Right lobe of liver (tissue), 6 donors: ENCODE data around the gene INPP5B. TPM values are rescaled to one million over a fixed set of nuclear protein-coding genes. Genes with fewer than 3 reads are reported as not detected.
A peak's percentile ranks its signal among the peaks of the same experiment; 100 is the strongest.

Experiments
- ATAC-seq, 4 donors: fragments of 200-7000 bp; cut with Tn5 transposase; one replicate each; pipeline ENCODE4 v1.9.1; 2020; ENCODE audit warnings: mild to moderate bottlenecking in 4 of 4, moderate library complexity in 4 of 4
- DNase-seq, 3 donors: peaks; one replicate each; pipeline ENCODE4 v3.0.0-alpha.2; 2020
- H3K27ac ChIP-seq, 3 donors: fragments of 200-600 bp; one replicate each; pipeline ENCODE4 v1.8.0; 2022
- H3K27me3 ChIP-seq, 2 donors: fragments of 200-600 bp; one replicate each; pipeline ENCODE4 v1.8.0; 2022
- H3K36me3 ChIP-seq, 4 donors: fragments of 200-600 bp; sonication (generic) in 1 of 4; one replicate each; pipeline versions ENCODE4 v1.5.1 to v1.8.0; 2017 to 2022; ENCODE audit warnings: control low read depth in 1 of 4
- H3K4me1 ChIP-seq, 4 donors: fragments of 200-600 bp; sonication (generic) in 1 of 4; one replicate each; pipeline versions ENCODE4 v1.5.1 to v1.8.0; 2017 to 2022; ENCODE audit warnings: control low read depth in 1 of 4
- H3K4me3 ChIP-seq, 3 donors: fragments of 200-600 bp; one replicate each; pipeline ENCODE4 v1.8.0; 2022
- H3K9me3 ChIP-seq, 4 donors: fragments of 200-600 bp; sonication (generic) in 1 of 4; one replicate each; pipeline versions ENCODE4 v1.5.1 to v1.8.0; 2017 to 2022; ENCODE audit warnings: control low read depth in 1 of 4
- CTCF ChIP-seq, 4 donors: fragments of 200-600 bp in 3 of 4; fragments of 450-650 bp in 1 of 4; IDR thresholded peaks; one replicate each; pipeline versions ENCODE4 v1.5.1 to v1.8.0; 2016 to 2022; ENCODE audit warnings: antibody characterized with exemption in 4 of 4, mild to moderate bottlenecking in 2 of 4
- POLR2A ChIP-seq: fragments of 450-650 bp; IDR thresholded peaks from one replicate; pipeline ENCODE4 v1.6.1; 2017; ENCODE audit warnings: antibody characterized with exemption, mild to moderate bottlenecking
- WGBS: methylation state at CpG from one replicate; pipeline ENCODE4 v1.1.6; 2018; ENCODE audit warnings: low coverage, low lambda C conversion rate; ENCODE audit not compliant: insufficient coverage; ENCODE audit errors: missing lambda C conversion rate; 5-methylcytosine and 5-hydroxymethylcytosine counted together
- intact Hi-C, 2 donors: fragments of 100-400 bp; cut with DNase I; formaldehyde crosslinking; loops; one replicate each; pipeline versions ENCODE4 v1.11.2 to v1.14.1; 2022
- total RNA-seq, 6 experiments: library from RNA; depleted of rRNA in 2 of 6; stranded (reverse); fragments of >200 nt in 2 of 6; fragmentation: NEBNext Ultra II Directional in 3 of 6; extraction: Animal tissue kit (Norgen Biotek cat#: 25700) in 3 of 6; gene quantifications; one replicate each; pipeline versions ENCODE4 v1.1.0 to v1.2.4, GENCODE V29; 2016 to 2023
- donor health status: DM: no; HTN: yes; CAD: no.
- donor health status: DM: no; HTN: no; CAD: no.
- donor health status: DM: no; HTN: no; CAD: no.
- donor health status: DM: no; HTN: yes; CAD: no.
- donor health status: DM: no; HTN: yes; CAD: no.

The INPP5B gene
- total RNA-seq, 6 experiments from 2014 or later = 10.5 to 23.1 (median 14.6) TPM

- Histone ChIP-seq H3K9me3 (no peaks in the 10 kb centered on the region), H3K36me3 (peaks cover 0 to 12% (median 0%) of the 10 kb centered on the region in 4 donors), H3K27me3 (no peaks in the 10 kb centered on the region), H3K27ac (peak overlapping the region in 1 of 3 donors; percentile 12), H3K4me1 (peaks cover 0 to 15% (median 4%) of the 10 kb centered on the region in 4 donors), H3K4me3 (no peak overlapping the region)
- ATAC-seq = no peak
- no peak for TF ChIP-seq POLR2A
- no peak for TF ChIP-seq CTCF (IDR thresholded peaks at IDR 0.05)
- WGBS = 77% methylated on average over 6 of the region's 6 CpGs
- no peak for DNase-seq
- intact Hi-C loops = no loop called here
These were observed 96.4 kb downstream of the INPP5B start for GRCh38 chr1:37850352-37850955.

GRCh38 chr1:37849480-37849879, 97.4 kb downstream of the INPP5B start:
- Histone ChIP-seq H3K36me3 (peaks cover 0 to 3% (median 0%) of the 10 kb centered on the region in 4 donors), H3K4me3 (no peak overlapping the region), H3K4me1 (peaks cover 0 to 25% (median 8%) of the 10 kb centered on the region in 4 donors)

GRCh38 chr1:37846647-37847339, 100.1 kb downstream of the INPP5B start:
- TF ChIP-seq CTCF (IDR thresholded peaks at IDR 0.05) (no peak), POLR2A (no peak)
- 66% methylated on average over 4 of the region's 4 CpGs for WGBS
- Histone ChIP-seq H3K27me3 (no peaks in the 10 kb centered on the region), H3K4me3 (no peak overlapping the region), H3K27ac (no peak overlapping the region), H3K4me1 (peaks cover 0 to 30% (median 10%) of the 10 kb centered on the region in 4 donors), H3K9me3 (no peaks in the 10 kb centered on the region), H3K36me3 (no peaks in the 10 kb centered on the region)
- DNase-seq (no peak), ATAC-seq (peak in 1 of 4 donors; percentile 30)
- intact Hi-C loops = no loop called here

More at GRCh38 chr1:37849480-37849879, 97.4 kb downstream of the INPP5B start:
- DNase-seq (no peak), ATAC-seq (no peak)
- no peak overlapping the region for H3K27ac ChIP-seq
- 86% methylated on average over 1 of the region's 3 CpGs for WGBS
- intact Hi-C loops = no loop called here
- no peaks in the 10 kb centered on the region for H3K27me3 ChIP-seq
- no peaks in the 10 kb centered on the region for H3K9me3 ChIP-seq
- TF ChIP-seq POLR2A (no peak), CTCF (IDR thresholded peaks at IDR 0.05) (no peak)

- no peak overlapping the region for H3K27ac ChIP-seq
- no peak for ATAC-seq
These were observed 101.1 kb downstream of the INPP5B start for GRCh38 chr1:37845786-37846185.

More at GRCh38 chr1:37845786-37846185, 101.1 kb downstream of the INPP5B start:
- no peak for DNase-seq
- intact Hi-C loops = no loop called here
- TF ChIP-seq POLR2A = no peak
- no peak for TF ChIP-seq CTCF (IDR thresholded peaks at IDR 0.05)
- WGBS = 57% methylated on average over 3 of the region's 3 CpGs
- no peaks in the 10 kb centered on the region for H3K36me3 ChIP-seq
- H3K9me3 ChIP-seq = no peaks in the 10 kb centered on the region
- H3K4me1 ChIP-seq = peaks cover 0 to 20% (median 7%) of the 10 kb centered on the region in 4 donors
- no peak overlapping the region for H3K4me3 ChIP-seq
- H3K27me3 ChIP-seq = no peaks in the 10 kb centered on the region
